ENCODE results near the gene KHK. TPM values are rescaled to one million over a fixed set of nuclear protein-coding genes. Genes with fewer than 3 reads are reported as not detected.
A peak's percentile ranks its signal among the peaks of the same experiment; 100 is the strongest.

The KHK gene
- total and polyA plus RNA-seq, 2 of the 8 experiments (the other 6 are each of a cell fraction or from before 2014, with no cell fraction given) = 11.0 to 17.7 TPM

DNA sequence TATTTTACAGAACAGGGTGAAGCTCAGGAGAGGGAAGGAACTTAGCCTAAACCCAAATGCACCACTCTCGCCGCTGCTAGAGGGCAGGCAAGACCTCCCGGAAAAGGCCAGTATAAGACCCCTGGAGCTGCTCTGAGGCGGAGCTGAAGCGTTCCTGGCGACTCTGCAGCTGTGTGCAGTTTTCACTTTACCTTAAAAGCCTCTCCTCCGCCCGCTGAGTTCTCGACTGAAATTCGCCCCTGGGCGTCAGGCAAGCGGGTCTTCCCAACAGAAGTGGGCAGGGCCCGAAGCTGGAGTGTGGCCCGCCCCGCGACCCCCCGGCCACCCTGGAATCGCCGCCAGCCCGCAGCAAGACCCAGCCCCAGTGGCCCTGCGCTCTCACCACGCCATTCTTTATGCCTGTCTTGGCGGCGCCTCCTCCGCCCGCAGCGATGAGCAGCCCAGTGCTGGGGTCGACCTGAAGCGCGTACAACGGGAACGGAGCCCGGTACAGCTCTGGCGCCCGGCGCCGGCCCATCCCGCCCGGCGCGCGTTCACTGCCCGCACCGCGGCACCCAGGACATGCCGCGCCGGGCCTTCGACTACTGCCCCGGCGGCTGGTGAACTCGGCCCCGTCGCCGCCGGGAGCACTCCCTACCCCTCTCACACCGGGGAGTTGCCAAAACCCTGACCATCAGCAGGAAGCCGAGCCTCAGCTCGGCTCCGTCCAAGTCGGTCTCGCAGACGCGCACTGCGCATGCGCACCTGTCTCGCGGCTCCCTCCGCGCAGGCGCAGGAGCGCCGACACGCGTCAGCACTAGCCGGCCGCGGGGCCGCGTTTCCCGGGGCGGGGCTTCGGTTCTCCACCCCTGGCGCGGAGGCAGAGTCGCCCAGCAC lies 47.6 kb downstream of the KHK start, which contains the start of gene PREB:
Gene PREB, minus strand, starts transcription at position 732 of the 876 bp plus-strand sequence. Its CDS starts 215 bp downstream, at position 517.
- 0 out of 2 replicates have a peak within 1 kb of the TSS, but pooled peaks have one; percentile 60 for H2BK5ac ChIP-seq (ENCODE audit: low read depth, low read length)
- peaks cover 2% of the 10 kb centered on the region; the same call in 1 of the 2 replicates for H3K23me2 ChIP-seq (ENCODE audit: low read depth, low read length)
- H3K18ac ChIP-seq (ENCODE audit: extremely low read depth, low read length) = no peak within 1 kb of the TSS
- no peak within 1 kb of the TSS for H3K4ac ChIP-seq (replicated peaks; ENCODE audit: insufficient read length, low read depth, low read length)
- 2% methylated on average over 72 of the region's 86 CpGs; no CpG with 5 or more reads in 1 of the 2 experiments for WGBS, 2 experiments (ENCODE audit: extremely low coverage in 1 of 2, insufficient coverage in 1 of 2, insufficient read length in 1 of 2, insufficient replicate concordance in 2 of 2, low coverage in 1 of 2, low lambda C conversion rate in 2 of 2, missing lambda C conversion rate in 1 of 2)
- FAIRE-seq (no peak), DNase-seq (ENCODE audit: low read depth in 1 of 2, low spot score in 2 of 2) (peak; percentile 92 to 100)
- no peak within 1 kb of the TSS for H2BK20ac ChIP-seq (ENCODE audit: low read length)
- peak within 1 kb of the TSS; percentile 68 to 91 (median 88) for H3K4me3 ChIP-seq (ENCODE audit: extremely low read depth in 1 of 4, insufficient read depth in 2 of 4, low read depth in 3 of 4, low read length in 4 of 4)
- H3K4me1 ChIP-seq (replicated peaks in 1 of 4; ENCODE audit: control insufficient read depth in 3 of 4, insufficient read depth in 4 of 4, low read length in 3 of 4) = peaks cover 0 to 4% (median 3%) of the 10 kb centered on the region in 4 experiments; a peak in 5 of 7 replicates
- peak within 1 kb of the TSS; percentile 21; the same call in 1 of the 2 replicates for H2BK12ac ChIP-seq (ENCODE audit: low read depth, low read length)
- H2AFZ ChIP-seq (ENCODE audit: low read length) = peak within 1 kb of the TSS; percentile 31; the same call in 1 of the 2 replicates
- peak within 1 kb of the TSS; percentile 61 to 77 for H3K4me2 ChIP-seq (ENCODE audit: insufficient read depth in 1 of 2, low read depth in 2 of 2, low read length in 2 of 2)
- peaks cover 8 to 14% of the 10 kb centered on the region in 2 experiments for H4K20me1 ChIP-seq (replicated peaks in 1 of 2; ENCODE audit: control insufficient read depth in 1 of 2, insufficient read depth in 2 of 2, low read length in 2 of 2)
- no peaks in the 10 kb centered on the region for H3K9me3 ChIP-seq (ENCODE audit: insufficient read depth in 2 of 2, low read depth in 1 of 2, low read length in 1 of 2)
- peaks cover 2 to 26% (median 16%) of the 10 kb centered on the region in 4 experiments; a peak in 6 of 8 replicates for H3K36me3 ChIP-seq (ENCODE audit: control insufficient read depth in 2 of 4, insufficient read depth in 4 of 4, low read length in 3 of 4)
- H2BK15ac ChIP-seq (ENCODE audit: low read length) = no peak within 1 kb of the TSS
- CTCF ChIA-PET (ENCODE audit: partially characterized antibody) = interaction anchor here (0.6 to 4.3 kb wide), 43 partner anchors 8 to 169 kb away, joined by 3 to 38 read pairs (median 5); partner anchors contain the start of genes ABHD1, ATRAID, CGREF1 and KHK
- POLR2A ChIA-PET (ENCODE audit: partially characterized antibody) = interaction anchor here (0.6 to 2.3 kb wide), 23 partner anchors 8 to 230 kb away, joined by 3 to 24 read pairs (median 3); partner anchors contain the start of genes ABHD1, ATRAID, CAD and CGREF1
- H2AK5ac ChIP-seq (ENCODE audit: low read depth, low read length) = no peak within 1 kb of the TSS
- H2BK120ac ChIP-seq (replicated peaks; ENCODE audit: low read depth, low read length) = peak within 1 kb of the TSS; percentile 75
- peak within 1 kb of the TSS; percentile 26 for H3K56ac ChIP-seq (replicated peaks; ENCODE audit: insufficient read length, low read depth, low read length)
- no peak within 1 kb of the TSS for H3K23ac ChIP-seq (ENCODE audit: insufficient read length)
- H3K79me1 ChIP-seq (ENCODE audit: low read depth, low read length) = peaks cover 4% of the 10 kb centered on the region
- peak within 1 kb of the TSS; percentile 61 to 70 (median 66) for H3K9ac ChIP-seq (replicated peaks in 1 of 4; ENCODE audit: extremely low read depth in 1 of 4, low read depth in 3 of 4, low read length in 3 of 4)
- H3K79me2 ChIP-seq (ENCODE audit: control insufficient read depth in 1 of 2, insufficient read depth in 2 of 2, low read length in 2 of 2) = peaks cover 0 to 15% of the 10 kb centered on the region in 2 experiments; a peak in 2 of 4 replicates
- H3K27me3 ChIP-seq (replicated peaks in 1 of 4; ENCODE audit: control insufficient read depth in 3 of 4, extremely low read depth in 1 of 4, insufficient read depth in 3 of 4, low read length in 3 of 4) = no peaks in the 10 kb centered on the region
- peak within 1 kb of the TSS; percentile 13 for H4K5ac ChIP-seq (ENCODE audit: insufficient read length, low read depth, low read length)
- H3K14ac ChIP-seq (ENCODE audit: insufficient read length) = no peak within 1 kb of the TSS
- H4K8ac ChIP-seq (ENCODE audit: extremely low read depth, insufficient read depth, low read length) = peak within 1 kb of the TSS; percentile 69
- peak within 1 kb of the TSS; percentile 39 for H4K91ac ChIP-seq (replicated peaks; ENCODE audit: insufficient read length, low read length)
- peak within 1 kb of the TSS; percentile 25; the same call in 1 of the 2 replicates for H3K27ac ChIP-seq (ENCODE audit: low read depth, low read length)
- TF ChIP-seq TCF12 (IDR thresholded peaks at IDR 0.05; ENCODE audit: low read depth, low read length) (no peak), PHF8 (conservative IDR thresholded peaks at IDR 0.05; ENCODE audit: low read depth, low read length) (peak; percentile 77), SP4 (IDR thresholded peaks at IDR 0.05; ENCODE audit: low read length) (peak; percentile 93; the same call in 1 of the 2 replicates), TBP (IDR thresholded peaks at IDR 0.05; ENCODE audit: low read depth, low read length) (no peak), ASH2L (IDR thresholded peaks at IDR 0.05; ENCODE audit: low read length) (peak; percentile 92), RAD21 (IDR thresholded peaks at IDR 0.05 in 1 of 2, conservative IDR thresholded peaks at IDR 0.05 in 1 of 2; ENCODE audit: low read depth in 2 of 2, low read length in 2 of 2) (peak; percentile 56 to 67), SIX5 (IDR thresholded peaks at IDR 0.05; ENCODE audit: low read depth, low read length) (no peak), SAP30 (IDR thresholded peaks at IDR 0.05; ENCODE audit: insufficient read depth, insufficient replicate concordance, low read length) (peak; percentile 51), BACH1 (IDR thresholded peaks at IDR 0.05; ENCODE audit: low read length) (no peak)
- TF ChIP-seq, protein P1, sequence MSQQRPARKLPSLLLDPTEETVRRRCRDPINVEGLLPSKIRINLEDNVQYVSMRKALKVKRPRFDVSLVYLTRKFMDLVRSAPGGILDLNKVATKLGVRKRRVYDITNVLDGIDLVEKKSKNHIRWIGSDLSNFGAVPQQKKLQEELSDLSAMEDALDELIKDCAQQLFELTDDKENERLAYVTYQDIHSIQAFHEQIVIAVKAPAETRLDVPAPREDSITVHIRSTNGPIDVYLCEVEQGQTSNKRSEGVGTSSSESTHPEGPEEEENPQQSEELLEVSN (IDR thresholded peaks at IDR 0.05) = no peak
